NT2/D1 (cell line): ENCODE data around the gene CCDC188.

Source experiments
- DNase-seq: peaks from one replicate; pipeline ENCODE4 v3.0.0-alpha.2; 2011; ENCODE audit warnings: low read depth, low spot score
- H3K27me3 ChIP-seq: 2 replicates; pipeline ENCODE4 v1.6.0; 2011; ENCODE audit warnings: mild to moderate bottlenecking; ENCODE audit not compliant: insufficient read length, insufficient read depth
- H3K36me3 ChIP-seq: 2 replicates; pipeline ENCODE4 v1.6.1; 2011; ENCODE audit warnings: mild to moderate bottlenecking, low read length, mixed read lengths; ENCODE audit not compliant: insufficient read depth, insufficient read length
- H3K4me1 ChIP-seq: 2 replicates; pipeline ENCODE4 v1.5.1; 2011; ENCODE audit not compliant: insufficient read depth, insufficient read length
- H3K4me3 ChIP-seq: 2 replicates; pipeline ENCODE4 v1.5.1; 2011; ENCODE audit warnings: low read depth; ENCODE audit not compliant: insufficient read length
- H3K9ac ChIP-seq: 2 replicates; pipeline ENCODE4 v1.6.0; 2011; ENCODE audit warnings: low read depth; ENCODE audit not compliant: insufficient read length
- H3K9me3 ChIP-seq: 2 replicates; pipeline ENCODE4 v1.5.1; 2011; ENCODE audit warnings: mild to moderate bottlenecking, low read length; ENCODE audit not compliant: insufficient read depth
- SUZ12 ChIP-seq: IDR thresholded peaks from 2 replicates; pipeline ENCODE4 v1.6.1; 2011; ENCODE audit not compliant: insufficient read length, insufficient read depth; ENCODE audit errors: extremely low read depth
- YY1 ChIP-seq: IDR thresholded peaks from 2 replicates; pipeline ENCODE4 v1.6.1; 2011; ENCODE audit not compliant: insufficient read length, insufficient read depth
- ZNF274 ChIP-seq: IDR thresholded peaks from 2 replicates; pipeline ENCODE4 v1.6.1; 2011; ENCODE audit warnings: mild to moderate bottlenecking, low read depth, low read length

Gene CCDC188

GRCh38 chr22:20151276-20151588 is 377 bp upstream of the CCDC188 start:
- TF ChIP-seq YY1: no peak
- TF ChIP-seq ZNF274: no peak
- TF ChIP-seq SUZ12: no peak
- H3K9me3 ChIP-seq: no peaks in the 10 kb centered on the region
- no peak overlapping the region for H3K4me3 ChIP-seq
- no peaks in the 10 kb centered on the region for H3K36me3 ChIP-seq
- H3K4me1 ChIP-seq: peaks cover 7% of the 10 kb centered on the region
- DNase-seq: no peak
- H3K27me3 ChIP-seq: no peaks in the 10 kb centered on the region
- H3K9ac ChIP-seq: no peak overlapping the region

- Histone ChIP-seq H3K4me1 (peaks cover 6% of the 10 kb centered on the region), H3K4me3 (no peak overlapping the region), H3K9me3 (no peaks in the 10 kb centered on the region), H3K36me3 (peaks cover 9% of the 10 kb centered on the region), H3K27me3 (no peaks in the 10 kb centered on the region), H3K9ac (no peak overlapping the region)
- DNase-seq: no peak
- TF ChIP-seq YY1: no peak
- TF ChIP-seq SUZ12: no peak
- no peak for TF ChIP-seq ZNF274
Measured at GRCh38 chr22:20149257-20150250, 1.3 kb downstream of the CCDC188 start.

GRCh38 chr22:20148414-20148813 is 2.4 kb downstream of the CCDC188 start:
- no peaks in the 10 kb centered on the region for H3K9me3 ChIP-seq
- no peaks in the 10 kb centered on the region for H3K4me1 ChIP-seq
- DNase-seq: no peak
- TF ChIP-seq YY1: no peak
- no peak for TF ChIP-seq SUZ12
- TF ChIP-seq ZNF274: no peak
- no peaks in the 10 kb centered on the region for H3K27me3 ChIP-seq
- no peak overlapping the region for H3K9ac ChIP-seq
- no peak overlapping the region for H3K4me3 ChIP-seq
- H3K36me3 ChIP-seq: peaks cover 18% of the 10 kb centered on the region

- H3K9ac ChIP-seq: no peak overlapping the region
- no peak overlapping the region for H3K4me3 ChIP-seq
- H3K36me3 ChIP-seq: peaks cover 25% of the 10 kb centered on the region
- no peaks in the 10 kb centered on the region for H3K27me3 ChIP-seq
- no peaks in the 10 kb centered on the region for H3K9me3 ChIP-seq
- TF ChIP-seq ZNF274 (no peak), YY1 (no peak), SUZ12 (no peak)
- no peaks in the 10 kb centered on the region for H3K4me1 ChIP-seq
- DNase-seq: no peak
Measured at GRCh38 chr22:20147237-20147988, 3.4 kb downstream of the CCDC188 start.

GRCh38 chr22:20146777-20147176 is 4.1 kb downstream of the CCDC188 start:
- peaks cover 25% of the 10 kb centered on the region for H3K36me3 ChIP-seq
- no peak overlapping the region for H3K4me3 ChIP-seq
- no peaks in the 10 kb centered on the region for H3K9me3 ChIP-seq
- no peaks in the 10 kb centered on the region for H3K27me3 ChIP-seq
- no peaks in the 10 kb centered on the region for H3K4me1 ChIP-seq
- H3K9ac ChIP-seq: no peak overlapping the region
- DNase-seq: no peak
- TF ChIP-seq YY1: no peak
- TF ChIP-seq SUZ12: no peak
- TF ChIP-seq ZNF274: no peak

GRCh38 chr22:20145832-20146223 is 5.0 kb downstream of the CCDC188 start:
- Histone ChIP-seq H3K4me1 (no peaks in the 10 kb centered on the region), H3K9ac (no peak overlapping the region), H3K36me3 (peaks cover 28% of the 10 kb centered on the region), H3K27me3 (no peaks in the 10 kb centered on the region), H3K9me3 (no peaks in the 10 kb centered on the region), H3K4me3 (no peak overlapping the region)
- no peak for DNase-seq
- TF ChIP-seq SUZ12 (no peak), ZNF274 (no peak)

- no peaks in the 10 kb centered on the region for H3K4me1 ChIP-seq
- DNase-seq: no peak
- no peak overlapping the region for H3K4me3 ChIP-seq
- no peaks in the 10 kb centered on the region for H3K27me3 ChIP-seq
- H3K36me3 ChIP-seq: peaks cover 30% of the 10 kb centered on the region
- no peaks in the 10 kb centered on the region for H3K9me3 ChIP-seq
- H3K9ac ChIP-seq: no peak overlapping the region
- TF ChIP-seq SUZ12 (no peak), YY1 (no peak), ZNF274 (no peak)
Measured at GRCh38 chr22:20145206-20145831, 5.5 kb downstream of the CCDC188 start.
